SH-SY5Y (cell line): Measurements from ENCODE around the gene ZNF592.

Experiments used
- GATA2 ChIP-seq: IDR thresholded peaks from 2 replicates; pipeline ENCODE4 v1.6.1; 2011; ENCODE audit warnings: mild to moderate bottlenecking, low read depth, low read length
- GATA3 ChIP-seq: IDR thresholded peaks from 2 replicates; pipeline ENCODE4 v1.6.1; 2011; ENCODE audit warnings: low read depth, mild to moderate bottlenecking, low read length, moderate library complexity

DNA sequence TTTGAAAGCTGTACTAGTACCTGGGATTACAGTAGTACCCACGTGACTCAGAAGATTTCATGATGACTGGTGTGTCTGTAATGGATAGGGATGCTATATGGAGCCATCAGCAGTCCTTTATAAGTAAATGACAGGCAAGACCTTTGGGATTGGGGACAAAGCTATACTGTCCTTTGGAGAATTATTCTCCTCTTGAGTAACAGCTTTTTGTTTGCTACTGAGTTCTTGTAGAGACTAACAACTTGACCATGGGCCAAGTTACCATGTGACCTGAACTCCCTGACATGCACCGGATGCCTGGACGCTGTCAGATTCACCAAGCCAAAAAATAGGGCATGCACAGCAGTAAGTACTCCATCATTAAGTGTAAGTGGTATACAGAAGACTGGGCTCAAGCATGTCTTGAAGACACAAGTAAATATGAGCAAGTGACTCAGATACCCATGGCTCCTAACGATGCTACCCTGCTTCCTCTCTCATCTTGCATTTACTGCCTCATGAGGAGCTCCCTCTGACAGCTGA lies 45.4 kb upstream of the ZNF592 start:
- TF ChIP-seq GATA2 (no peak), GATA3 (no peak)
